Measurements from ENCODE around the gene TASP1. TPM values are rescaled to one million over a fixed set of nuclear protein-coding genes. Genes with fewer than 3 reads are reported as not detected.

Gene TASP1
- total RNA-seq, 1 donor from 2014 or later, result 22.8 TPM

- Mint-ChIP-seq H3K4me1 (no peaks in the 10 kb centered on the region), H3K36me3 (peaks cover 20% of the 10 kb centered on the region), H3K9me3 (no peaks in the 10 kb centered on the region), H3K4me3 (no peak overlapping the region), H3K27me3 (ENCODE audit: low read depth) (no peaks in the 10 kb centered on the region), H3K27ac (no peak overlapping the region)
- no peak for TF ChIP-seq CTCF (IDR thresholded peaks at IDR 0.05; ENCODE audit: unreplicated experiment)
- DNase-seq (ENCODE audit: low spot score in 2 of 2, unreplicated experiment in 2 of 2), result no peak
Measured at GRCh38 chr20:13554706-13555105, 84.0 kb downstream of the TASP1 start.

DNA sequence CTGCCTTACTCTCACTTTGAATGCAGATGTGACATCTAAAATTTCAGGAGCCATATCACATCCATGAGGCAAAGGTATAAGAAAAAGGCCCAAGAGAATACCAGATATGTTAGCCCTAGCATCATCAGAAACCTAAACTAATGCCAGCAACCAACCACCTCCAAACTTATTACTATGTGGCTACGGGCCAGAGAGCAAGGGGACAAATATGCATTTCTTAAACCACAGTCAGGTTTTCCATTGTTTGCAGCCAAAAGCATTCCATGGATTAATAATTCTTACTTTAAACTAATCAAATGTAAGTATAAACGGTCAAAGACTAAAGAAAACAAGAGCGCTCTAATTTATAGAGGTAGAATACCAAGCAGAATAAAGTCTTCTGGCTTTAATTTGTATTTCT lies 84.7 kb downstream of the TASP1 start:
- no peak for DNase-seq (ENCODE audit: low spot score in 2 of 2, unreplicated experiment in 2 of 2)

DNA sequence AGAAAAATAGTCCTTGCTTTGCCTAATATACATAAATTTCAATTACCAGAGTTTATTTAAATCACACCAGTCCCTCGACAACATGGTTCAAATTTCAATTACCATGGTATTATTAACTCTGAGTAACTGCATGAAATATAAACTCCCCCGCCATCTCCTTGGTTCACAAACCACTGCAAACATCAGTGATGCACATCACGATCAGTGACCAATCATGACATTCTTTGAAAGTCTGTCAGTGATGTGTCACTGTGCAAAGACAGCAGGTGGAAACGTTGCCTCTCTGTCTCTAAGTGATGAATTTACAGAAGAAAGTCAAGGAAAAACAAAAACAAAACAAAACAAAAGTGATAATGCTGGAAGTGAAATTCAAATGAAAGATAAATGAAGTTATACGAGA lies 86.7 kb downstream of the TASP1 start:
- no peaks in the 10 kb centered on the region for H3K27me3 Mint-ChIP-seq (ENCODE audit: low read depth)
- H3K4me1 Mint-ChIP-seq, result no peaks in the 10 kb centered on the region
- H3K36me3 Mint-ChIP-seq, result peaks cover 14% of the 10 kb centered on the region
- no peak overlapping the region for H3K4me3 Mint-ChIP-seq
- no peak for TF ChIP-seq CTCF (IDR thresholded peaks at IDR 0.05; ENCODE audit: unreplicated experiment)
- DNase-seq (ENCODE audit: low spot score in 2 of 2, unreplicated experiment in 2 of 2), result no peak
- H3K9me3 Mint-ChIP-seq, result no peaks in the 10 kb centered on the region
- no peak overlapping the region for H3K27ac Mint-ChIP-seq

More for the DNA sequence above, 84.7 kb downstream of the TASP1 start:
- Mint-ChIP-seq H3K27me3 (ENCODE audit: low read depth) (no peaks in the 10 kb centered on the region), H3K36me3 (peaks cover 20% of the 10 kb centered on the region), H3K4me3 (no peak overlapping the region), H3K9me3 (no peaks in the 10 kb centered on the region), H3K4me1 (no peaks in the 10 kb centered on the region), H3K27ac (no peak overlapping the region)
- TF ChIP-seq CTCF (IDR thresholded peaks at IDR 0.05; ENCODE audit: unreplicated experiment), result no peak

DNA sequence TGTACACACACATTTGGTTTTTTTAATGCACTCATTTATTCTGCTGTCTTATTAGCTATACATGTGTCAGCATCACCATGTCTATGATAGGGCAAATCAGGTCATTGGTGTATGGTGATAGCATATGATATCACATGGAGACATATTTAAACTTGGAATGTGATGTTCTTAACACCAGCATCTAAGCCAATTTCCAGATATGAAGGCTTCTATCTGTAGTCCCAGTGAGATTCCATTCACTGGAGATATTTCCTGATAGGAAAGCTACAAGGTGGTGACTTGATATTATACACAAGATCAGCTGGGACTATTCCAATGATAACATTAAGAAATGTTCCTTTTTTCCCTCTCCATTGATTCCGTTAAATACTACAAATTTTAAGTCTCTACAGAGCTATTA lies 89.3 kb downstream of the TASP1 start:
- Mint-ChIP-seq H3K27ac (no peak overlapping the region), H3K4me1 (peaks cover 9% of the 10 kb centered on the region), H3K9me3 (no peaks in the 10 kb centered on the region), H3K36me3 (peaks cover 4% of the 10 kb centered on the region), H3K27me3 (ENCODE audit: low read depth) (no peaks in the 10 kb centered on the region), H3K4me3 (no peak overlapping the region)
- DNase-seq (ENCODE audit: low spot score in 2 of 2, unreplicated experiment in 2 of 2), result no peak
- no peak for TF ChIP-seq CTCF (IDR thresholded peaks at IDR 0.05; ENCODE audit: unreplicated experiment)

- no peak overlapping the region for H3K27ac Mint-ChIP-seq
- H3K4me1 Mint-ChIP-seq, result peaks cover 9% of the 10 kb centered on the region
- no peak overlapping the region for H3K4me3 Mint-ChIP-seq
- no peaks in the 10 kb centered on the region for H3K9me3 Mint-ChIP-seq
- H3K27me3 Mint-ChIP-seq (ENCODE audit: low read depth), result no peaks in the 10 kb centered on the region
- peak; percentile 78 for TF ChIP-seq CTCF (IDR thresholded peaks at IDR 0.05; ENCODE audit: unreplicated experiment)
- DNase-seq (ENCODE audit: low spot score in 2 of 2, unreplicated experiment in 2 of 2), result peak; percentile 71 to 89
- no peaks in the 10 kb centered on the region for H3K36me3 Mint-ChIP-seq
Measured at GRCh38 chr20:13546497-13547131, 92.1 kb downstream of the TASP1 start.

GRCh38 chr20:13545790-13546189 lies 92.9 kb downstream of the TASP1 start:
- Mint-ChIP-seq H3K36me3 (no peaks in the 10 kb centered on the region), H3K4me3 (no peak overlapping the region), H3K27me3 (ENCODE audit: low read depth) (no peaks in the 10 kb centered on the region), H3K27ac (peak overlapping the region; percentile 6), H3K9me3 (no peaks in the 10 kb centered on the region), H3K4me1 (peaks cover 9% of the 10 kb centered on the region)
- no peak for TF ChIP-seq CTCF (IDR thresholded peaks at IDR 0.05; ENCODE audit: unreplicated experiment)
- no peak for DNase-seq (ENCODE audit: low spot score in 2 of 2, unreplicated experiment in 2 of 2)

Data from mesothelial cell of epicardium (in vitro differentiated cells).